CD14-positive monocyte (primary cell): ENCODE data around the gene MALL. TPM values are rescaled to one million over a fixed set of nuclear protein-coding genes. Genes with fewer than 3 reads are reported as not detected.
"Not testable (repeated sequence)": the region's sequence is repeated elsewhere in the genome, so short reads cannot be mapped to it uniquely, and the experiment has no call there.

Source experiments
- DNase-seq, 3 donors: peaks; one replicate each; pipeline ENCODE4 v3.0.0-alpha.2; 2011 to 2022
- H2AFZ ChIP-seq: 2 replicates; pipeline ENCODE4 v1.6.0; 2012; ENCODE audit warnings: mild to moderate bottlenecking, low read depth, low read length, inconsistent platforms; ENCODE audit not compliant: insufficient read depth, poor library complexity, severe bottlenecking
- H3K27ac ChIP-seq, 2 donors: 1 replicate in 1 of 2; 2 replicates in 1 of 2; pipeline ENCODE4 v1.5.1; 2012 to 2013; ENCODE audit warnings: low read length in 2 of 2, control low read depth in 1 of 2, inconsistent platforms in 1 of 2, low read depth in 1 of 2, mild to moderate bottlenecking in 1 of 2
- H3K27me3 ChIP-seq, 2 donors: one replicate each; pipeline versions ENCODE4 v1.6.0 to v1.6.1; 2011 to 2013; ENCODE audit warnings: low read length in 2 of 2; ENCODE audit not compliant: control insufficient read depth in 2 of 2, insufficient read depth in 2 of 2
- H3K36me3 ChIP-seq, 2 donors: replicated peaks in 1 of 2; 1 replicate in 1 of 2; 2 replicates in 1 of 2; pipeline versions ENCODE4 v1.5.1 to v1.6.1; 2012 to 2013; ENCODE audit warnings: low read length in 2 of 2, control low read depth in 1 of 2, inconsistent platforms in 1 of 2, mild to moderate bottlenecking in 1 of 2; ENCODE audit not compliant: insufficient read depth in 2 of 2, control insufficient read depth in 1 of 2
- H3K4me1 ChIP-seq, 2 donors: 1 replicate in 1 of 2; 2 replicates in 1 of 2; pipeline versions ENCODE4 v1.5.1 to v1.6.1; 2012 to 2013; ENCODE audit warnings: low read length in 2 of 2, control low read depth in 1 of 2, inconsistent platforms in 1 of 2, mild to moderate bottlenecking in 1 of 2, moderate library complexity in 1 of 2; ENCODE audit not compliant: insufficient read depth in 2 of 2, control insufficient read depth in 1 of 2
- H3K4me2 ChIP-seq: replicated peaks from 2 replicates; pipeline ENCODE3; 2012; ENCODE audit warnings: low read length, moderate library complexity, mild to moderate bottlenecking; ENCODE audit not compliant: poor library complexity, severe bottlenecking; ENCODE audit errors: extremely low read depth
- H3K4me3 ChIP-seq, 3 experiments: fragments of 200-600 bp in 1 of 3; sonication (generic) in 1 of 3; replicated peaks in 1 of 3; 1 replicate in 2 of 3; 2 replicates in 1 of 3; pipeline ENCODE4 v1.5.1; 2011 to 2013; ENCODE audit warnings: low read length in 3 of 3, mild to moderate bottlenecking in 3 of 3, control low read depth in 2 of 3, low read depth in 2 of 3, inconsistent platforms in 1 of 3, moderate library complexity in 1 of 3
- H3K79me2 ChIP-seq: 2 replicates; pipeline ENCODE4 v1.6.0; 2012; ENCODE audit warnings: mild to moderate bottlenecking, control low read depth, inconsistent platforms, low read length, moderate library complexity; ENCODE audit not compliant: insufficient read depth
- H3K9ac ChIP-seq: 2 replicates; pipeline ENCODE4 v1.6.0; 2017; ENCODE audit warnings: low read length, mild to moderate bottlenecking; ENCODE audit not compliant: insufficient read depth, poor library complexity, severe bottlenecking
- H3K9me3 ChIP-seq, 2 donors: replicated peaks in 1 of 2; 1 replicate in 1 of 2; 2 replicates in 1 of 2; pipeline versions ENCODE4 v1.5.1 to v1.6.1; 2012 to 2013; ENCODE audit warnings: low read length in 2 of 2, control low read depth in 1 of 2; ENCODE audit not compliant: control insufficient read depth in 1 of 2, insufficient read depth in 1 of 2
- H4K20me1 ChIP-seq: 2 replicates; pipeline ENCODE4 v1.6.0; 2012; ENCODE audit warnings: mild to moderate bottlenecking, low read length, control low read depth, moderate library complexity; ENCODE audit not compliant: insufficient read depth
- H3K27ac Mint-ChIP-seq, 7 donors: one replicate each; pipeline ENCODE4 v1.8.0; 2020; ENCODE audit warnings: mild to moderate bottlenecking in 7 of 7, mixed read lengths in 7 of 7, moderate library complexity in 6 of 7, inconsistent platforms in 2 of 7
- H3K27me3 Mint-ChIP-seq, 3 donors: one replicate each; pipeline ENCODE4 v1.8.0; 2021 to 2022; ENCODE audit warnings: low read depth in 3 of 3, mild to moderate bottlenecking in 3 of 3, mixed read lengths in 3 of 3, moderate library complexity in 3 of 3, inconsistent platforms in 1 of 3
- H3K36me3 Mint-ChIP-seq, 2 donors: one replicate each; pipeline ENCODE4 v1.8.0; 2020; ENCODE audit warnings: mixed read lengths in 2 of 2, inconsistent platforms in 1 of 2, mild to moderate bottlenecking in 1 of 2
- H3K4me1 Mint-ChIP-seq: one replicate; pipeline ENCODE4 v1.8.0; 2020; ENCODE audit warnings: mild to moderate bottlenecking, mixed read lengths
- H3K4me3 Mint-ChIP-seq, 2 donors: one replicate each; pipeline ENCODE4 v1.8.0; 2020; ENCODE audit warnings: mild to moderate bottlenecking in 2 of 2, mixed read lengths in 2 of 2, moderate library complexity in 1 of 2
- H3K9me3 Mint-ChIP-seq, 7 donors: one replicate each; pipeline ENCODE4 v1.8.0; 2020 to 2022; ENCODE audit warnings: mixed read lengths in 7 of 7, mild to moderate bottlenecking in 6 of 7, moderate library complexity in 6 of 7, inconsistent platforms in 2 of 7
- WGBS: methylation state at CpG from one replicate; pipeline ENCODE4 v1.1.5; 2013; ENCODE audit warnings: missing lambda C conversion rate; ENCODE audit not compliant: insufficient coverage; 5-methylcytosine and 5-hydroxymethylcytosine counted together
- intact Hi-C, 2 donors: fragments of 100-400 bp; cut with micrococcal nuclease; formaldehyde crosslinking; loops; one replicate each; pipeline versions ENCODE4 v1.15.0 to v1.15.1; 2023
- polyA plus RNA-seq, 3 donors: library from polyadenylated mRNA; depleted of rRNA in 1 of 3; unstranded in 2 of 3; stranded (reverse) in 1 of 3; fragments of 300-500 nt in 2 of 3; fragments of >200 nt in 1 of 3; fragmentation: Illumina TruSeq in 2 of 3; gene quantifications; 1 replicate in 2 of 3; 2 replicates in 1 of 3; pipeline ENCODE4 v1.2.3, GENCODE V29; 2012 to 2021

MALL gene
- polyA plus RNA-seq, 3 donors: 0.12 TPM; not detected in 2

- H3K27ac Mint-ChIP-seq, H3K9me3 ChIP-seq, H3K4me1 ChIP-seq, H4K20me1 ChIP-seq, H2AFZ ChIP-seq, H3K36me3 ChIP-seq, H3K4me3 Mint-ChIP-seq, H3K36me3 Mint-ChIP-seq, H3K4me2 ChIP-seq, H3K27me3 Mint-ChIP-seq, H3K9me3 Mint-ChIP-seq, H3K27me3 ChIP-seq, intact Hi-C loops, H3K79me2 ChIP-seq, H3K9ac ChIP-seq, DNase-seq, H3K4me3 ChIP-seq, H3K27ac ChIP-seq, H3K4me1 Mint-ChIP-seq: not testable (repeated sequence)
- no CpG with 5 or more reads among the region's 2 CpGs for WGBS
These were observed 31.9 kb downstream of the MALL start for GRCh38 chr2:110083757-110084156.

DNA sequence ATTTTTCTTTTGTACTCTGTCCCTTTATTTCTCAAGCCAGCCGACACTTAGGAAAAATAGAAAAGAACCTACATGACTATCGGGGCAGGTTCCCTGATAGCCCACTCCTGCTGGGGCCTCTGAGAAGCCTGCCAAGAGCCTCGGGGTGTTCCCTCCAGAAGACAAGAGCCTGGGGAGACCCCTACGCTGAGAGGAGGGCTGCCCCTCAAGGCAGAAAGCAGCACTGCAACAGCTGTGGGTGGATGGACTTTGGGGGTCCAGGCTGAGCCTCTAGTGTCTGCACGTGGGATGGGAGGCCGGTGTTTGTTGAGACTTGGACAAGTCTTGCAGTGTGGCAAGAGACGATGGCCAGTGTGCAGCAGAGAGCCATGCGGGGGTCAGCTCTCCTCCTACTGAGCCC lies 32.5 kb downstream of the MALL start:
- intact Hi-C loops, H3K27ac Mint-ChIP-seq, H3K4me2 ChIP-seq, H3K4me1 Mint-ChIP-seq, H3K4me1 ChIP-seq, H3K36me3 ChIP-seq, H2AFZ ChIP-seq, DNase-seq, H3K36me3 Mint-ChIP-seq, H3K9ac ChIP-seq, H3K27me3 ChIP-seq, H3K4me3 ChIP-seq, H3K79me2 ChIP-seq, H3K4me3 Mint-ChIP-seq, H3K27ac ChIP-seq, H3K9me3 ChIP-seq, H3K27me3 Mint-ChIP-seq, H3K9me3 Mint-ChIP-seq, H4K20me1 ChIP-seq: not testable (repeated sequence)
- no CpG with 5 or more reads among the region's 8 CpGs for WGBS

DNA sequence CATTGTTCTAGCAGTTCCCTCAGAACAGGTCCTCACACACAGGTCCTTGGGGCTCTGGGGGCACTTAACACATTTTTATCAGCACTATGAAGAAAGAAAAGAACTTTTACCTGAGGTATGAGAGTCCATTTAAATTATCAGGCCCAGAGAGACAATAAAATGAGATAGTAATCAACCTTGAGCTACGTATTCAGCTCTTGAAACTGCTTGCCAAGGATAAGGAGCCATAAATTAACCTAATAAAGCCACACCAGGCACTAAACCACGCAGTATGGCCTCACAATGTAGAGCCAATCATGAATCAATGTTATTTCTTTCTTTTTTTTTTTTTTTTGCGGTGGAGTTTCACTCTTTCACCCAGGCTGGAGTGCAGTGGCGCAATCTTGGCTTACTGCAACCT lies 37.5 kb downstream of the MALL start:
- WGBS: no CpG with 5 or more reads among the region's 4 CpGs
- H3K4me2 ChIP-seq, H3K36me3 ChIP-seq, H3K4me1 Mint-ChIP-seq, H3K27ac Mint-ChIP-seq, H3K9me3 Mint-ChIP-seq, DNase-seq, H3K9me3 ChIP-seq, H3K4me3 Mint-ChIP-seq, H3K36me3 Mint-ChIP-seq, H3K79me2 ChIP-seq, H3K9ac ChIP-seq, H3K4me3 ChIP-seq, H4K20me1 ChIP-seq, H2AFZ ChIP-seq, H3K27me3 ChIP-seq, H3K27me3 Mint-ChIP-seq, H3K4me1 ChIP-seq, intact Hi-C loops, H3K27ac ChIP-seq: not testable (repeated sequence)

DNA sequence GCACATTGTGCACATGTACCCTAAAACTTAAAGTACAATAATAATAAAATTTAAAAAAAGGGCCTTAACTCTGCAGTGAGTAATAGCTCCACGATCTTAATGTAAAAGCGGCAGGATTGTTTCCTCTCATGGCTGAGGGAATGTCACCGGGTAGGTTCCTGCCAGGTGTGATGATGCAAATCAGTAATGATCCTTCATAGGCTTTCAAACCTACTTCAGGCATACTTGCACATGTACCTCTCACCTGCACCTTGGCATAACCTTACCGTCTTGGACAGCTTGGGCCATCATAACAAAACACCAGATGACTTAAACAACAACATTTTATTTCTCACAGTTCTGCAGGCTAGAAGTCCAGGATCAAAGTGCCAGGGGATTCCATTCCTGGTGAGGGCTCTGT lies 39.7 kb downstream of the MALL start:
- H3K4me1 ChIP-seq, H3K4me3 ChIP-seq, DNase-seq, H3K27me3 Mint-ChIP-seq, H3K36me3 Mint-ChIP-seq, H4K20me1 ChIP-seq, H3K9ac ChIP-seq, H2AFZ ChIP-seq, H3K27ac Mint-ChIP-seq, H3K4me3 Mint-ChIP-seq, H3K4me1 Mint-ChIP-seq, H3K4me2 ChIP-seq, H3K27ac ChIP-seq, H3K9me3 ChIP-seq, H3K9me3 Mint-ChIP-seq, H3K27me3 ChIP-seq, H3K79me2 ChIP-seq, H3K36me3 ChIP-seq, intact Hi-C loops: not testable (repeated sequence)
- no CpG with 5 or more reads among the region's 4 CpGs for WGBS
